Measurements from ENCODE around the gene TBC1D23.

DNA sequence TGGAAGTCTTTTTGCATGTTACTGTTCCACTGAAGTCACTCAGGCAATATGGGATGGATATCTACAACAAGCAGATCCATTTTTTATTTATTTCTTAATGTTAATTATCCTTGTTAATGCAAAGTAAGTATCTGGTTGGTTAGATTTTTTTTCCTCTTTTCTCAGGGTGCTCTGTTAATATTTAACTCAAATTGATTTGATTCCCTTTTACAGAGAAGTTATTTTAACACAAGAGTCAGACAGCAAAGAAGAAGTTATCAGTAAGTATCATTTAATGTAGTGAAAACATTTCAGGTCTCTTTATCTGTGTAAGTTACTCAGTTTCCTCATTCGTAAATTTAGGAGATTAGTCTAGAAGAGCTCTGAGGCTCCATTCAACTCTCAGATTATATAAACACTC, 34.3 kb downstream of the TBC1D23 start:
- TF ChIP-seq CTCF (conservative IDR thresholded peaks at IDR 0.05): no peak
- TF ChIP-seq EZH2 (IDR thresholded peaks at IDR 0.05; ENCODE audit: low read depth): no peak

Measured in PC-9 (cell line).